Progenitor cell of endocrine pancreas (in vitro differentiated cells): ENCODE results near the gene MAML2. TPM values are rescaled to one million over a fixed set of nuclear protein-coding genes. Genes with fewer than 3 reads are reported as not detected.

Experiments used
- DNase-seq: peaks from one replicate; pipeline ENCODE4 v3.0.0; 2021; ENCODE audit warnings: low spot score; ENCODE audit not compliant: unreplicated experiment
- H3K27ac Mint-ChIP-seq: 2 replicates; pipeline ENCODE4 v1.8.0; 2021; ENCODE audit warnings: mild to moderate bottlenecking, moderate library complexity, mixed read lengths
- H3K27me3 Mint-ChIP-seq: 2 replicates; pipeline ENCODE4 v1.8.0; 2021; ENCODE audit warnings: mixed read lengths
- H3K36me3 Mint-ChIP-seq: 2 replicates; pipeline ENCODE4 v1.8.0; 2022; ENCODE audit warnings: mixed read lengths; ENCODE audit not compliant: insufficient read depth
- H3K4me1 Mint-ChIP-seq: 2 replicates; pipeline ENCODE4 v1.8.0; 2021; ENCODE audit warnings: low read depth, mixed read lengths
- H3K4me3 Mint-ChIP-seq: 2 replicates; pipeline ENCODE4 v1.8.0; 2021; ENCODE audit warnings: low read depth, mild to moderate bottlenecking, moderate library complexity, mixed read lengths
- H3K9me3 Mint-ChIP-seq: 2 replicates; pipeline ENCODE4 v1.8.0; 2021; ENCODE audit warnings: low read depth, mixed read lengths
- CTCF ChIP-seq: fragments of 200-600 bp; sonication (generic); IDR thresholded peaks from one replicate; pipeline ENCODE4 v1.5.0; 2021; ENCODE audit warnings: antibody characterized with exemption, mild to moderate bottlenecking; ENCODE audit not compliant: unreplicated experiment
- total RNA-seq: library from RNA; stranded (reverse); gene quantifications from 2 replicates; pipeline ENCODE4 v1.2.1, GENCODE V29; 2021

MAML2 gene
- total RNA-seq, 1 donor from 2014 or later = 17.6 TPM

- Mint-ChIP-seq H3K4me3 (no peak overlapping the region), H3K4me1 (peaks cover 10% of the 10 kb centered on the region), H3K27me3 (no peaks in the 10 kb centered on the region), H3K36me3 (peaks cover 13% of the 10 kb centered on the region), H3K27ac (peak overlapping the region; percentile 37), H3K9me3 (peaks cover 12% of the 10 kb centered on the region)
- no peak for TF ChIP-seq CTCF
- DNase-seq = no peak
Observed at GRCh38 chr11:96265220-96265737, 77.7 kb downstream of the MAML2 start.

- Mint-ChIP-seq H3K4me1 (peaks cover 10% of the 10 kb centered on the region), H3K9me3 (peaks cover 7% of the 10 kb centered on the region), H3K4me3 (no peak overlapping the region), H3K36me3 (peaks cover 7% of the 10 kb centered on the region), H3K27ac (no peak overlapping the region), H3K27me3 (no peaks in the 10 kb centered on the region)
- no peak for DNase-seq
- no peak for TF ChIP-seq CTCF
Observed at GRCh38 chr11:96264364-96264763, 78.6 kb downstream of the MAML2 start.

- Mint-ChIP-seq H3K27me3 (no peaks in the 10 kb centered on the region), H3K27ac (no peak overlapping the region), H3K9me3 (no peaks in the 10 kb centered on the region), H3K36me3 (peaks cover 2% of the 10 kb centered on the region), H3K4me3 (no peak overlapping the region), H3K4me1 (peaks cover 10% of the 10 kb centered on the region)
- no peak for DNase-seq
- no peak for TF ChIP-seq CTCF
Observed at GRCh38 chr11:96263238-96263763, 79.7 kb downstream of the MAML2 start.

GRCh38 chr11:96260532-96260931, 82.5 kb downstream of the MAML2 start:
- no peak for DNase-seq
- H3K4me1 Mint-ChIP-seq = peaks cover 25% of the 10 kb centered on the region
- peaks cover 3% of the 10 kb centered on the region for H3K9me3 Mint-ChIP-seq
- no peaks in the 10 kb centered on the region for H3K27me3 Mint-ChIP-seq
- no peak overlapping the region for H3K27ac Mint-ChIP-seq
- H3K4me3 Mint-ChIP-seq = no peak overlapping the region
- TF ChIP-seq CTCF = no peak
- peaks cover 6% of the 10 kb centered on the region for H3K36me3 Mint-ChIP-seq

- Mint-ChIP-seq H3K9me3 (peaks cover 3% of the 10 kb centered on the region), H3K4me3 (no peak overlapping the region), H3K36me3 (peaks cover 6% of the 10 kb centered on the region), H3K27me3 (no peaks in the 10 kb centered on the region), H3K27ac (no peak overlapping the region), H3K4me1 (peaks cover 28% of the 10 kb centered on the region)
- no peak for DNase-seq
- TF ChIP-seq CTCF = no peak
Observed at GRCh38 chr11:96260067-96260511, 82.9 kb downstream of the MAML2 start.
